HL-60 (cell line): ENCODE measurements around the gene ANO2.

Source experiments
- DNase-seq, 2 experiments: peaks; one replicate each; pipeline ENCODE4 v3.0.0-alpha.2; 2010 to 2020; ENCODE audit warnings: low read depth in 1 of 2, low spot score in 1 of 2
- H3K27ac ChIP-seq: fragments of 250-450 bp; sonication (Bioruptor Pico); replicated peaks from 2 replicates; pipeline ENCODE4 v1.5.1; 2020; ENCODE audit warnings: mild to moderate bottlenecking, moderate library complexity
- H3K27me3 ChIP-seq: fragments of 250-450 bp; sonication (Bioruptor Pico); 2 replicates; pipeline ENCODE4 v1.5.1; 2021; ENCODE audit warnings: mild to moderate bottlenecking, moderate library complexity; ENCODE audit not compliant: insufficient read depth, poor library complexity, severe bottlenecking
- H3K4me3 ChIP-seq: replicated peaks from 2 replicates; pipeline ENCODE4 v1.5.1; 2011; ENCODE audit warnings: mild to moderate bottlenecking, control low read depth, low read length; ENCODE audit not compliant: insufficient read depth
- CTCF ChIP-seq: IDR thresholded peaks from one replicate; pipeline ENCODE4 v1.5.1; 2011; ENCODE audit warnings: low read length, control low read depth, inconsistent platforms; ENCODE audit not compliant: insufficient read depth
- GABPA ChIP-seq: IDR thresholded peaks from 2 replicates; pipeline ENCODE4 v1.6.1; 2012; ENCODE audit warnings: low read depth
- POLR2AphosphoS5 ChIP-seq: IDR thresholded peaks from 2 replicates; pipeline ENCODE4 v1.6.1; 2012; ENCODE audit warnings: low read depth
- REST ChIP-seq: IDR thresholded peaks from 2 replicates; pipeline ENCODE4 v1.6.1; 2012; ENCODE audit warnings: low read depth; ENCODE audit not compliant: insufficient replicate concordance
- SPI1 ChIP-seq: IDR thresholded peaks from 2 replicates; pipeline ENCODE4 v1.6.1; 2012; ENCODE audit warnings: low read depth, mild to moderate bottlenecking, borderline replicate concordance

Gene ANO2

DNA sequence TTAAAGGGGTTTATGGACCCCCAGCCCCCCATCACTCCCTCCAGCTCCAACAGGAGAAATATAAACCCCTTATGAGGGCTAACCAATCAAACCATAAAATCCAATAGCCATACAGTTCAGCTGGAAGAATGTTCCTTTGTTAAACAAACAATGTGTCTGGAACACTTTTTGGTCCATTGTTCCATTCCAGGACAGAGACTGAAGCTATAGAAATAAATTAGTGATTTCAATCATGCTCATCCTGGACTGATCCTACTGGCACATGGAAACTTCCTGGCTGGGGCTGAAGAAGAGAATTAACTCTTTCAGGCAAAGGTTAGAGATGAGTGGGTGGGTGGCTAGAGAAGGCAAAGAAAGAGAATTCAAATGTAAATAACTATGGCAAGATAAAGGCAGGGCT, 63.4 kb downstream of the ANO2 start:
- TF ChIP-seq REST (no peak), GABPA (no peak), SPI1 (no peak), CTCF (no peak), POLR2AphosphoS5 (no peak)
- no peak overlapping the region for H3K27ac ChIP-seq
- H3K27me3 ChIP-seq: peaks cover 6% of the 10 kb centered on the region
- H3K4me3 ChIP-seq: no peak overlapping the region
- no peak for DNase-seq

DNA sequence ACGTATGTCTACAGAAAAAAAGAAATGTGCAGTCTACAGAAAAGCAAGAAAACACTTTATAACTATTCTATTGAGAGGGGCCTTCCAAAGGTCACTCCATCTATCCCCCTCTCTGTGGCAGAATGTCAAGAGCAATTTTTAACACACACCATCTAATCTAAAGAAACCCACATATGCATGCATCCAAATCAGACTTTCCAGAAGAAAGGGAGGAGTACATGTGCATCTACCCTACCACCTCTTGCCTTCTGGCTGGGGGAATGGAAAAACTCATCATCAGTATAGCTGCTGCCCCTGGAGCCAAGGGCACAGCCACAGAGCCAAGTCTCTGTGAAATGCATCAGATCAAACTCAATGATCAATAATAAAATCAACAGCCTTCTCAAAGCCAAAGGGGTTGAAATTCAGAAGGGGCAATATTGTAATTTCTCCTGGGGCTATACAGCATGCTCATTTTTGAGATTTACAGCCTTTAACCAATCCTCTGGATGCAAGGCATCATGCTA, 63.9 kb downstream of the ANO2 start:
- TF ChIP-seq CTCF (no peak), REST (no peak), POLR2AphosphoS5 (no peak), SPI1 (no peak), GABPA (no peak)
- H3K27me3 ChIP-seq: peaks cover 6% of the 10 kb centered on the region
- DNase-seq: no peak
- H3K27ac ChIP-seq: no peak overlapping the region
- H3K4me3 ChIP-seq: no peak overlapping the region

GRCh38 chr12:5875851-5876250, 69.2 kb downstream of the ANO2 start:
- TF ChIP-seq CTCF (no peak), POLR2AphosphoS5 (no peak), SPI1 (no peak), GABPA (no peak), REST (no peak)
- DNase-seq: no peak

More at GRCh38 chr12:5875851-5876250, 69.2 kb downstream of the ANO2 start:
- no peak overlapping the region for H3K27ac ChIP-seq
- no peak overlapping the region for H3K4me3 ChIP-seq
- H3K27me3 ChIP-seq: no peaks in the 10 kb centered on the region
